Gastrocnemius medialis (tissue), 4 donors: ENCODE data around the gene LEMD1.

Source experiments
- POLR2A ChIP-seq, 2 donors: fragments of 450-650 bp; IDR thresholded peaks; one replicate each; pipeline ENCODE4 v1.6.1; 2017; ENCODE audit warnings: antibody characterized with exemption in 2 of 2, mild to moderate bottlenecking in 2 of 2, moderate library complexity in 2 of 2
- TF ChIP-seq, protein P1 (sequence below), 5 experiments: fragments of 450-650 bp in 3 of 5; fragments of 200-600 bp in 2 of 5; sonication (generic) in 2 of 5; IDR thresholded peaks in 4 of 5; conservative IDR thresholded peaks in 1 of 5; 1 replicate in 4 of 5; 2 replicates in 1 of 5; pipeline ENCODE4 v1.5.1; 2016 to 2019; ENCODE audit warnings: antibody characterized with exemption in 5 of 5, mild to moderate bottlenecking in 3 of 5, moderate library complexity in 3 of 5

DNA sequence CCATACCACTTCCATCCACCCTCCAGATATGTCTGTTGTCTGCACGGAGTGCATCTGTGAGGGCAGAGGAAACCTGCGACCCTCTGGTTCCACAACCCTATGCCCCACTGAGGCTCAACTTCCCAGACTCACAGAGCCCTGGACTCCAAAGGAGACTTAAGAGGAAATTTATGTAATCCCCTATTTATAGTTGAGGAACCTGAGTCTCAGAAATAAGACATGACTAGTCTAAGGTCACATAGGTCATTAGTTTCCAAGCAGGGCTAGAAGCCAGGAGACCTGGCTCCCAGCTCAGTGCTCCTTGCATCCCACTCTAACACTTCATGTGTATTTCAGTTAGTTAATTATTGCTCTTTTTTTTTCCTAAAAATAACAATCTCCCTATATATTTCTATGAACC, 15.7 kb upstream of the LEMD1 start:
- TF ChIP-seq, protein P1, sequence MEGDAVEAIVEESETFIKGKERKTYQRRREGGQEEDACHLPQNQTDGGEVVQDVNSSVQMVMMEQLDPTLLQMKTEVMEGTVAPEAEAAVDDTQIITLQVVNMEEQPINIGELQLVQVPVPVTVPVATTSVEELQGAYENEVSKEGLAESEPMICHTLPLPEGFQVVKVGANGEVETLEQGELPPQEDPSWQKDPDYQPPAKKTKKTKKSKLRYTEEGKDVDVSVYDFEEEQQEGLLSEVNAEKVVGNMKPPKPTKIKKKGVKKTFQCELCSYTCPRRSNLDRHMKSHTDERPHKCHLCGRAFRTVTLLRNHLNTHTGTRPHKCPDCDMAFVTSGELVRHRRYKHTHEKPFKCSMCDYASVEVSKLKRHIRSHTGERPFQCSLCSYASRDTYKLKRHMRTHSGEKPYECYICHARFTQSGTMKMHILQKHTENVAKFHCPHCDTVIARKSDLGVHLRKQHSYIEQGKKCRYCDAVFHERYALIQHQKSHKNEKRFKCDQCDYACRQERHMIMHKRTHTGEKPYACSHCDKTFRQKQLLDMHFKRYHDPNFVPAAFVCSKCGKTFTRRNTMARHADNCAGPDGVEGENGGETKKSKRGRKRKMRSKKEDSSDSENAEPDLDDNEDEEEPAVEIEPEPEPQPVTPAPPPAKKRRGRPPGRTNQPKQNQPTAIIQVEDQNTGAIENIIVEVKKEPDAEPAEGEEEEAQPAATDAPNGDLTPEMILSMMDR (IDR thresholded peaks at IDR 0.05 in 4 of 5, conservative IDR thresholded peaks at IDR 0.05 in 1 of 5): no peak
- no peak for TF ChIP-seq POLR2A (IDR thresholded peaks at IDR 0.05)
